Heart left ventricle (tissue), 13 donors: ENCODE measurements around the gene OPCML.

ENCODE experiments used
- POLR2A ChIP-seq, 2 donors: fragments of 450-650 bp; IDR thresholded peaks; one replicate each; pipeline ENCODE4 v1.6.1; 2017; ENCODE audit warnings: antibody characterized with exemption in 2 of 2, mild to moderate bottlenecking in 2 of 2, moderate library complexity in 2 of 2
- TF ChIP-seq, protein P1 (sequence below), 12 donors: fragments of 200-600 bp; sonication (generic) in 4 of 12; IDR thresholded peaks; one replicate each; pipeline versions ENCODE4 v1.5.0 to v1.8.0; 2018 to 2022; ENCODE audit warnings: antibody characterized with exemption in 12 of 12, mild to moderate bottlenecking in 5 of 12
- donor health status: ischemic (EF 13 %, LVEDD 7.1; RV severe dilation, severe dysfunction).
- donor health status: DM: no; HTN: yes; CAD: no.
- donor health status: DM: no; HTN: no; CAD: no.
- donor health status: ischemic (EF 25% LVEDD 6.9; RV normal size, moderate dysfunction).
- donor health status: ischemic (EF 25% LVEDD 5.7; RV mildly dilated, moderate dysfunction).
- donor health status: ischemic (EF 35%, LVEDD 5.7; RV mildly dilated, moderate dysfunction).
- donor health status: nonischemic (EF 11% LVEDD 7.7; RV severe dilation, severe dysfunction).
- donor health status: DM: yes; HTN: yes; CAD: no.
- donor health status: PGD.
- donor health status: ischemic (EF 29% LVEDD 5.4; RV normal size, mild dysfunction).
- donor health status: nonischemic (EF 23%, LVEDD 6.1; RV moderate dilation, normal function).

DNA sequence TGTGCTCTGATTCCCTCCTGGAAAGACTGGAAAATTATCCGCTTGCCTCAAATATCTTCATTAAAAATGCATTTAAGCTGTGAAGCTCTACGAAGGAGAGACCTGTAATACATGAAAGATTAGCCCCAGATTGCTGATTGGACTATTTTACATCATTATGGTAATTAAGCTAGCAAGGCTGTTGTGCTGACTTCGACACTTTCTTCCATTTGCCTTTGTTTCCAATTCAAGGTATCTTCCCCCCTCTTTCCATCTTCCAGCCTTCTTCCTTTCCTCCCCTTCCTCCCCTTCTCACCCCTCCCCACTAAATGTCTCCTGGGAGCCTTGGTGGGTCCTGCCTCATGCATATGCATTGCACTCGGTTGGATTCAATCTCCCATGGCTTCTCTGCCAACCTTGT, 710.8 kb downstream of the OPCML start:
- TF ChIP-seq, protein P1, sequence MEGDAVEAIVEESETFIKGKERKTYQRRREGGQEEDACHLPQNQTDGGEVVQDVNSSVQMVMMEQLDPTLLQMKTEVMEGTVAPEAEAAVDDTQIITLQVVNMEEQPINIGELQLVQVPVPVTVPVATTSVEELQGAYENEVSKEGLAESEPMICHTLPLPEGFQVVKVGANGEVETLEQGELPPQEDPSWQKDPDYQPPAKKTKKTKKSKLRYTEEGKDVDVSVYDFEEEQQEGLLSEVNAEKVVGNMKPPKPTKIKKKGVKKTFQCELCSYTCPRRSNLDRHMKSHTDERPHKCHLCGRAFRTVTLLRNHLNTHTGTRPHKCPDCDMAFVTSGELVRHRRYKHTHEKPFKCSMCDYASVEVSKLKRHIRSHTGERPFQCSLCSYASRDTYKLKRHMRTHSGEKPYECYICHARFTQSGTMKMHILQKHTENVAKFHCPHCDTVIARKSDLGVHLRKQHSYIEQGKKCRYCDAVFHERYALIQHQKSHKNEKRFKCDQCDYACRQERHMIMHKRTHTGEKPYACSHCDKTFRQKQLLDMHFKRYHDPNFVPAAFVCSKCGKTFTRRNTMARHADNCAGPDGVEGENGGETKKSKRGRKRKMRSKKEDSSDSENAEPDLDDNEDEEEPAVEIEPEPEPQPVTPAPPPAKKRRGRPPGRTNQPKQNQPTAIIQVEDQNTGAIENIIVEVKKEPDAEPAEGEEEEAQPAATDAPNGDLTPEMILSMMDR (IDR thresholded peaks at IDR 0.05), result no peak
- TF ChIP-seq POLR2A (IDR thresholded peaks at IDR 0.05), result no peak
